GM21381 (cell line): ENCODE measurements around the gene SIN3B.
"Not testable (repeated sequence)": the region's sequence is repeated elsewhere in the genome, so short reads cannot be mapped to it uniquely, and the experiment has no call there.

Experiments used
- ATAC-seq: cut with Tn5 transposase; IDR thresholded peaks from one replicate; pipeline ENCODE4 v1.9.1; 2021; ENCODE audit warnings: mild to moderate bottlenecking, moderate library complexity; ENCODE audit not compliant: unreplicated experiment

The SIN3B gene

DNA sequence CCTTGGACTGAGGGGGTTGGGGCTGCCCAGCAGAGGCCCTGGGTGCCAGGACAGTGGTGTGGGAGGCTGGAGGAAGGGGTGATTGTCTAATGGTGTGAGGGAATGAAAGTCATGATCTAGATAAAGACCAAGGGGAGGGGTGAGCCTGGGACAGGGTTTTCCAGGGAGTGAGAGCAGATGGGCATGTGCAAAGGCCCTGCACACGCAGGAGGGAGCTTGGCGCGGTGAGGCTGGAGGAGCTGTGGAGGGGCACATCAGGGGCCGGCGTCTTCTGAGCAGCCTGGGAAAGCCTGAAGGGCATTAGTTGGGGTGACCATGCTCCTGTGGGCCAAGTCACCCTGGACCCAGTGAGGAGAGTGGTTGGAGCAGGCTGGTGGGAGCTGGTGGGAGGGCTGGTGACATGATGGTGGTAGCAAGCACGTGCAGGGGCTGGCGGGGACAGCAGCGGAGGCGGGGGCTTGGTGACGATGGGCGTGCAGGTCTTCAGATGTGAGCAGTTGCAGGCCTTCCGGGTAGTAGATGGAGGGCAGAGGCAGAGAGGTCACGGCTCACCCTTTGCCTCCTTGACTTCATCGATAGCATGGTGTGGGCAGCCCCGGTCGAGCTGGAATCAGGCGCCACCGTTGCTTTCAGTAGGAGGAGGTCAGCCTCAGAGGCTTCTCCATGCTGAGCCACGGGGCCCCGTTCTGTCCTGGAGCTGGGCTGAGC is 39.4 kb downstream of the SIN3B start:
- no peak for ATAC-seq

DNA sequence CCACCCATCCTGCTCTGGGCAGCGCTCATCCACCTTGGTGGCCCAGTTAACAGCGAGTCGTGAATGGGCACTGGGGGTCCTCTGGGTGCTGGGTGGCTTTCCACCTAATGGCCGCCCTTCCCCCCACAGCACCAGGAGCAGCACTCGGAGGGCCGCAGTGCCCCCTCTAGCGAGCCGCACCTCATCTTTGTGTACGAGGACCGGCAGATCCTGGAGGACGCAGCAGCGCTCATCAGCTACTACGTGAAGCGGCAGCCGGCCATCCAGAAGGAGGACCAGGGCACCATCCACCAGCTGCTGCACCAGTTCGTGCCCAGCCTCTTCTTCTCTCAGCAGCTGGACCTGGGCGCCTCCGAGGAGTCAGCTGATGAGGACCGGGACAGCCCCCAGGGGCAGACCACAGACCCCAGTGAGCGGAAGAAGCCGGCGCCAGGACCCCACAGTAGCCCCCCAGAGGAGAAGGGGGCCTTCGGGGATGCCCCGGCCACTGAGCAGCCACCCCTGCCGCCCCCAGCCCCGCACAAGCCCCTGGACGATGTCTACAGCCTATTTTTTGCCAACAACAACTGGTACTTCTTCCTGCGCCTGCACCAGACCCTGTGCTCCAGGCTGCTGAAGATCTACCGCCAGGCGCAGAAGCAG is 40.3 kb downstream of the SIN3B start:
- no peak for ATAC-seq

DNA sequence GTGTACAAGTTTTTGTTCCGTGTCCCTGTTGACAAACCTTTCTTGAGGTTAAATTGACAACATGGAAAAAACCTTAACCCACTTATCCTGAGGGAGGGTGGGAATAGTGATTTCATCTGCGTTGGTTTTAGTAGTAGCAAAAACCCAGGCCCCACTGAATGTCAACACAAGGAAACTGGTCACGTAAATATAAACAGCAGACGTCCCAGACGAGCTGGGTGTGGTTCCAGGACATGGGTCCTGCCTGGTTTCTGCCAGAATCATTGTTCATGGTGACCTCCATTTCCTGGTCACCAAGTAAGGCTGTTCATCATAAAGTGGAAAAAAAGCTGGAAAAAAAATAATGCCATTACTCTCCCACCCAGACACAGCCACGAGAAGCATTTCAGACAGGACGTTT is 42.7 kb downstream of the SIN3B start:
- ATAC-seq: no peak

DNA sequence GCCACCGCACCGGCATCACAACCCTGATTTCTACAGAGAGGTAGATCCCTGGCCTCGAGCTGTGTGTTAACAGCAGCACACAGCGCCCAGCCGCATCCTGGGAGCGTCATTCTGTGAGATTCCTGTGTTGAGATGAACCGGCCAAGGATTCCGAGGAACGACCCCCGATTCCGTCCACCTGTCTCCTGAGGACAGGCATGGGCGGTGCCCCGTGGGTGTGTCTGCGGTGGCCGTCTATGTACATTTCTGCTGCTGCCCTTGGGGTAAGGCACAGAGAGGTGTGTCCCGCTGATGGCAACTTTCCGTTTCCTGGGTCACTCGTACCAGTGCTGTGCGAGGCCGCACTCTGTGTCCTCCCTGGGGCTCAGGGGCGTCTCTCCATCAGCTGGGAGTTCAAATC is 43.5 kb downstream of the SIN3B start:
- ATAC-seq: no peak

DNA sequence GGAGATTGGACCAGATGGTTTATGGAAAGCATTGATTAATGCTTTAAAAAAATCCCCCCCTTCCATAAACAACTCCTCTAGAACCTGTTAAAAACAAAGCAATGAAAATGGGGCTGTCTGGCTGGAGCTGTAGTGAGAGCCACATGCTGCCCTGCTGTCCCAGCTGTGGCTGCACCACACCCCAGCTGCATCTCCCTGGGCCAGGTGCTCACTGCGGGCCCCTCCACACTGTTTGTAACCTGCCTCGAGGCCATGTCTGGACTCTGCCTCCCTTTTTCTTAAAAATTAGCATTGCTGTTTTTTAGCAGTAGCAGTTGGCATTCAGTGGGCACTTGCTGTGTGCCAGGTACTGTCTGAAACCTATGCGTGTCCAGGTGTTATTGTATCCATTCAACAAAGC is 44.4 kb downstream of the SIN3B start:
- ATAC-seq: no peak

DNA sequence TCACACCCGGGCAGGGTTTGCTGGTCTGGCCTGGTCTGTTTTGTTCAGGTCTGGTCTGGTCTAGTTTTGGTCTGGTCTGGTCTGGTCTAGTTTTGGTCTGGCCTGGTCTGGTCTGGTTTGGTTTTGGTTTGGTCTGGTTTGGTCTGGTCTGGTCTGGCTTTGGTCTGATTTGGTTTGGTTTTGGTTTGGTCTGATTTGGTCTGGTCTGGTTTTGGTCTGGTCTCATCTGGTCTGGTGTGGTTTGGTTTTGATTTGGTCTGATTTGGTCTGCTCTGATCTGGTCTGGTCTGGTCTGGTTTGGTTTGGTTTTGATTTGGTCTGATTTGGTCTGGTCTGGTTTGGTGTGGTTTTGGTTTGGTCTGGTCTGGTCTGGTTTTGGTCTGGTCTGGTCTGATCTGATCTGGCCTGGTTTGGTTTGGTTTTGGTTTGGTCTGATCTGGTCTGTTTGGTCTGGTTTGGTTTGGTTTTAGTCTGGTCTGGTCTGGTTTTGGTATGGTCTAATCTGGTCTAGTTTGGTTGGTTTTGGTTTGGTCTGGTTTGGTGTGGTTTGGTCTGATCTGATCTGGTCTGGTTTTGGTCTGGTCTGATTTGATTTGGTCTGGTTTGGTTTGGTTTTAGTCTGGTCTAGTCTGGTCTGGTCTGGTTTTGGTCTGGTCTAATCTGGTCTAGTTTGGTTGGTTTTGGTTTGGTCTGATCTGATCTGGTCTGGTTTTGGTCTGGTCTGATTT is 45.2 kb downstream of the SIN3B start:
- no peak for ATAC-seq

DNA sequence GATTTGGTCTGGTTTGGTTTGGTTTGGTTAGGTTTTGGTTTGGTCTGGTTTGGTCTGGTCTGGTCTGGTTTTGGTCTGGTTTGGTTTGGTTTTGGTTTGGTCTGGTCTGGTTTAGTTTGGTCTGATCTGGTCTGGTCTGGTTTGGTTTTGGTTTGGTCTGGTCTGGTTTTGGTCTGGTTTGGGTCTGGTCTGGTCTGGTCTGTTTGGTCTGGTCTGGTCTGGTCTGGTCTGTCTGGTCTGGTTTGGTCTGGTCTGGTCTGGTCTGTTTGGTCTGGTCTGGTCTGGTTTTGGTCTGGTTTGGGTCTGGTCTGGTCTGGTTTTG is 45.7 kb downstream of the SIN3B start:
- not testable (repeated sequence) for ATAC-seq

DNA sequence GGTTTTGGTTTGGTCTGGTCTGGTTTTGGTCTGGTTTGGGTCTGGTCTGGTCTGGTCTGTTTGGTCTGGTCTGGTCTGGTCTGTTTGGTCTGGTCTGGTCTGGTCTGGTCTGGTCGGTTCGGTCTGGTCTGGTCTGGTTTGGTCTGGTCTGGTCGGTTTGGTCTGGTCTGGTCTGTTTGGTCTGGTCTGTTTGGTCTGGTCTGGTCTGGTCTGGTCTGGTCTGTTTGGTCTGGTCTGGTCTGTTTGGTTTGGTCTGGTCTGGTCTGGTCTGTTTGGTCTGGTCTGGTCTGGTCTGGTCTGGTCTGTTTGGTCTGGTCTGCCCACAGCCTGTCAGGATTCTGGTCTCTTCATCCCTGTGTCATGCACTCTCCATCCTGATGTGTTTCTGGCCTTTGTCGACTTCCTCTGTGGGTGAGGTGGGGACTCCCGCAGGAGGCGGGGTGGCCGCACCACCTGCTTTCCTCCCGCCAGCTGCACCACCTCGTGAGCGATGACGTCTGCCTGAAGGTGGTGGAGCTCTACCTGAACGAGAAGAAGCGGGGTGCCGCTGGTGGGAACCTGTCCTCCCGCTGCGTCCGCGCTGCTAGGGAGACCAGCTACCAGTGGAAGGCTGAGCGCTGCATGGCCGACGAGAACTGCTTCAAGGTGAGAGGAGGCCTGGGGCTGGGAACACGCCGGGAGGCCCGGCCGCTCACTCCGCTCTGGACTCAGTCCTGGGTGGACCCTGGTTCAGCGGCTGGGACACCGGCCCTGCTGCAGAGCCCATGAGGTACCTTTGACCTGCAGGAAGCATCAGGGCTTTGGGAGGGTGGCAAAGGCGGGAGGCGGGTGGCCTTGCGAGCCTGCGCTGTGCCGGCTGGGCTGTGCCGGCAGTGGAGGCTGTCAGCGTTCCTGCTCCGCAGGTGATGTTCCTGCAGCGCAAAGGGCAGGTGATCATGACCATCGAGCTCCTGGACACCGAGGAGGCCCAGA is 46.7 kb downstream of the SIN3B start:
- no peak for ATAC-seq

DNA sequence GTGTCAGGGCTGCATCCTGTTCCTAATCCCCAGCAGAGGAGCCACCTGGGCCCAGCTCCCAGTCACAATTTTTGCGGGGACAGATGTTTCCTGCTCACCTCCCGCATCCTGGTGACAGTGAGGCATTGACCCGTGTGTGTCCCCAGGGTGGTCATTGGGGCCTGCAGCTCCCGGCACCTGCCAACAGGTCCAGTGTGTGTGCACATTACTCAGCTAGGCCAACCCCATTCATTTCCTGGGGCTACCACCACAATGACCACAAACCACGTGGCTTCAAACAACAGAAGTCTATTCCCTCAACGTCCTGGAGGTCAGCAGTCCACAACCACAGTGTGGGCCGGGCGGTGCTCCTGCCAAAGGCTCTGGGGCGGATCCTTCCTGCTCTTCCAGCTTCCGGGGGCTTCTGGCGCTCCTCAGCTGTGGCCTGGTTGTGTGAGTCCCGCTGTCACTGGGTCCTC is 47.7 kb downstream of the SIN3B start:
- no peak for ATAC-seq

DNA sequence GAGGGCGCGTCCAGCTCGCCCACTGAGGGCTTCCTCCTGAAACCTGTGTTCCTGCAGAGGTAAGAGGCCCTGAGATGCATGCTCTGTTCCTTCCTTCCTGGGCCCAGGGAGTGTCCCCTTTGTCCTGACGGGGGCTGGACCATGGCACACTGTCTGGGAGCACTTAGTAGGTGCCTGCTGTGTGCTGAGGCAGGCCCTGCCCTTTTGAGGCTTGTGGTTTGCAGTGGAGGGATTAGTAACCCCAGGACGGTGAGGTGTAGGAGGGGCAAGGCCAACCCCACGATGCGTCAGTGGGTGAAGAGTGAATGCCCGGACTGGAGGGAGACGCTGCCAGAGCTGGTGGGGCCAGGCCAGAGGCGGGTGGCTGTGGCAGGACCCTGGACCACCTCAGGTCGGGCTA is 48.4 kb downstream of the SIN3B start:
- no peak for ATAC-seq

DNA sequence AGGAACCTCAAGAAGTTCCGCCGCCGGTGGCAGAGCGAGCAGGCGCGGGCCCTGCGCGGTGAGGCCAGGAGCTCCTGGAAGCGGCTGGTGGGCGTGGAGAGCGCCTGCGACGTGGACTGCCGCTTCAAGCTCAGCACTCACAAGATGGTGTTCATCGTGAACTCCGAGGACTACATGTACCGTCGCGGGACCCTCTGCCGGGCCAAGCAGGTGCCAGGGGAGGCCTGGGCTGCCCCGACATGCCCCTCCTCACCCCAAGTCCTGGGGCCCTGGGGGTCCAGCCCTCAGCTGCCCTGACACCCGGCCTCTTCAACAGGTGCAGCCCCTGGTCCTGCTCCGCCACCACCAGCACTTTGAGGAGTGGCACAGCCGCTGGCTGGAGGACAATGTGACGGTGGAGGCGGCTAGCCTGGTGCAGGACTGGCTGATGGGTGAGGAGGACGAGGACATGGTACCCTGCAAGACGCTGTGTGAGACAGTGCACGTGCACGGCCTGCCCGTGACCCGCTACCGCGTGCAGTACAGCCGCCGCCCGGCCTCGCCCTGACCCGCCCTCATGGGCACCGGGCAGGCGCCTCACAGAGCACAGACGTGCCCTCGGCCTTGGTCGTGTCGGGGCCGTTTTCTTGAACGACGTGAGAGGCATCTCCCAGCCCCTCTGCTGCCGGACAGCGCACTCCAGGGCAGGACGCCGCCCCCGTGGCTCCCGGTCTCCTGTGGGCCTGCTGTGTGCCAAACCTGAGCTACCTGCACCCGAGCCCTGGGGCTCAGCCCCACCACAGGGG is 49.2 kb downstream of the SIN3B start:
- ATAC-seq: no peak

DNA sequence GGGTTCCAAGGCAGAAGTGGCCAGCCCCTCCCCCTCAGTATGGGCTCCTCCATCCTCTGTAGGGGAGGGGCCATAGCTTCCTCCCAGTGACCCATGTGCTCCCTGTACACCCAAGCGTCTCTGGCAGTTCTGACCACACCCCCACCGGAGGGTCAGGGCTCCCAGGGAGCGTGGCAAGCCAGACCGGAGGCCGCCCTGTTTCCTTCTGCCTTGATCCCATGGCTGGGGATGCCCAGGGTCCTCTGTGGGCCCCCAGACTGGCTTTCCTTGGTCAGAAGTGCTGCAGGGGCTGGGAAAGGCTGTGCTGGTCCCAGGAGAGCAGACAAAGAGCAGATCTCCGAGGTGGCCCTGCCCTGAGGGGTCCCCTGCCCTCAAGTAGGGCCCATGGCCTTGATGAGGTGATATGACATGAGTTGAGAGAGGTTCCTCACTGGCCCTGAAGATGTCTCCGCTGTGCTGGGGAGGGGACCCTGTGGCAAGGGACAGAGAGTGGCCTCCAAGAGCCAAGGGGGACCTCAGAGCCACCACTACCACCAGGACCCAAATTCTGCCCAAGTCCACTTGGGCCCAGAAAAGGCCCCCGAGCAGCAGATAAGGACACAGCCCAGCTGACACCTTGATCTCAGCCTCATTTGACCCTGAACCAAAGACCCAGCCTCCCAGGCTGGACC is 51.8 kb downstream of the SIN3B start:
- ATAC-seq: no peak

DNA sequence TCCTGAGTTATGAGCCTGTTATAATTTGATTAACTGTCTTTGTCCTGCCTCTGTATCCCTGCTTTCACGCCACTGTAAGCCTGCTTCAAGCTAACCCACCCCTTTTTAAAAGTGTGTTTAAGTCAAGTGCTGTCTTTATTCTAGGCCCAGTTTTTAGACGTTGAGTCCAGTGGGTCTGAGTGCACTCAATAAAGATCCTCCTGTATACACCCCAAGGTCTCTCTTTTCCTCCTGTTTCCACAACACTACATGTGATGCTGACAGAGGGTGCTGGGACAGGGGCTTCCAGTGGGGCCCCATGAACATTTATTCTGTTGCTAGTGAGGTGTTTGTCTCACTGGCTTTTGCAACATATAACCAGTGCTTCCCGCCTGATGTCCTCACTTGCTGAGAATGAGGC is 52.9 kb downstream of the SIN3B start:
- ATAC-seq: no peak

DNA sequence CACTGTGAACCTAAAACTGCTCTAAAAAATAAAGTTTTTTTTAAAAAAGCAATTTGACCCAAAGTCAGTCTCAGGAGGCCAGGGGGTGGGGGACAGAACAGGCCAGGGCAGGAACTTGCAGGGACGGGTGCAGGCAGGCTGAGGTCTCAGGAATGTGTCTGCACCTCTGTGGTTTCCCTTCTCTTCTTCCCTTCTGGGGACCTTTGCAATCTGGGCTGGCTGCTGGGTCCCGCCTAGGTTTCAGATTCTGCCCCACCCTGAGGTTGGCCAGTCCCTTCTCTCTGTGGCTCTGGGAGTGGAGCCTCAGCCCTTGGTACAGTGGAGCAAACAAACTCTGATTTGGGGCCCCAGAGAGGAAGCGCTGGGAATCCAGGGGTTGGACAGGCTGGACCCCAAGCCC is 54.3 kb downstream of the SIN3B start:
- no peak for ATAC-seq

DNA sequence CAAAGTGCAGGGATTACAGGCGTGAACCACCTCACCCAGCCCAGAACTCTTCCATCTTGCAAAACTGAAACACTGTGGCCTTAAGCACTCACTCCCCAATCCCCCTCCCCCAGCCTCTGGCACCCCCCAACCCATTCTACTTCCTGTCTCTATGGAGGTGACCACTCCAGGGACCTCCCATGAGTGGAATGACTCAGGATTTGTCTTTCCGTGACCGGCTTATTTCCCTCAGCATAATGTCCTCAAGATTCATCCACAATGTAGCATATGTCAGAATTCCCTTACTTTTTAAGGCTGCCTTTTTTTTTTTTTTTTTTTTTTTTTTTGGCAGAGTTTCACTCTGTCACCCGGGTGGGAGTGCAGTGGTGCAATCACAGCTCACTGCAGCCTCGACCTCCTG is 56.0 kb downstream of the SIN3B start:
- ATAC-seq: no peak

DNA sequence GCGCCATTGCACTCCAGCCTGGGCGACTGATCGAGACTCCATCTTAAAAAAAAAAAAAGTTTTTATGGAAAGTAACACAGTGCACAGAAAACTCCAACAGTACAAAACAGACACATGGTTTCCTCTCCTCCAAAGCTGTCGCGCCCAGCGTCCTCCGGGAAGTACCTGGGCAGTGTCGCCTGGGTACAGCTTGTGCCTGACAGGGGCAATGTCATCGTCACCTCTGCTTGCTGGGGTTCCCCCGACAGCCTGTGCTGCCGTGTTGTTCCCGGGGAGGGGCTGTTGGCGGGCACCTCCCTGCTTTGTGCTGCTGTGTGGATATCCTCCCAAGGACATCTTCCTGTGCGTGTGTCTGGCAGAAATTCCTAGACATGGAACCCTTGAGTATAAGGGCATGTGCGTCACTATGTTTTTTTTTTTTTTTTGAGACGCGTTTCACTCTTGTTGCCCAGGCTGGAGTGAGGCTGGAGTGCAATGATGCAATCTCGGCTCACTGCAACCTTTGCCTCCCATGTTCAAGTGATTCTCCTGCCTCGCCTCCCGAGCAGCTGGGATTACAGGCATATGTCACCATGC is 57.2 kb downstream of the SIN3B start:
- ATAC-seq: no peak

DNA sequence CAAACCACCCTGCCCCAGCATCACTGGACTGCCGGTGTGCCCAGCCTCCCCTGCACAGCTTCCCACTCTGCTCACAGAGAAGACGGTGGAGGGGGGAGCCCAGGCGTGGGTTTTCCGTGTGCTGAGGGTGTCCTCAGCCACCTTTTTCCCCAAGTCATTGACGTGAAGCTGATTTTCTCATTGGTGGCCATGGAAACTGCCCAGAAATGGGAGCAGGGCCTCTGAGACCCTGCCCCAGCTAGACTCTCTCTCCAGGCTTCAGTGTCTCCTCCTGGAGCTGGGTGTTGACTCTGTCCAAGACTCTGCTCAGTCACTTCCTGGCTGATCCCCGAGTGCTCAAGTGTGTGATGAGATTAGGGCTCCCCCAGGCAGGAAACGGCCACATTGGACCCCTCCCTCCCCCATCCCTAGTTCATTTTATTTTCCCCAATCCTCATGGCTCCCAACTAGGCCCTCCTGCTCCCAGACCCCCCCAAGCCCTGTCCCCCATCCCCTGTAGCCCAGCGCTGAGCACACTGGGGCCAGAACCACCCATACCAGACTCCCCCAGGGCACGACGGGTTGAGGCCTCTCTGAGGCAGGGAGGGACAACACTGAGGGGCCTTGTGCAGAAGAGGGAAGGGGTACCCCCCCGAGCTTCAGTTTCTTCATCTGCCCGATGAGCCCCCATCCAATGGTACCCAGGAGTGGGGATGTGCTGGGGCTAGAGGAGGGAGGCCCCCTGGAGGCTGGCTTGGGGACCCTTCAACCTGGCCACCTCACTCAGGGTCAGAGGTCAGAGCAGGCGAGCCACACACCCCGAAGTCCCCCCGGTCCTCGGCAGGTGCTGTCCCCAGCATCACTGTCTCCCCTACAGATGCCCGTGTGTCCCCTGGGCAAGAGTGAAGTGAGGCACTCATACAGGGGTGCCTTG is 58.4 kb downstream of the SIN3B start:
- ATAC-seq: no peak

DNA sequence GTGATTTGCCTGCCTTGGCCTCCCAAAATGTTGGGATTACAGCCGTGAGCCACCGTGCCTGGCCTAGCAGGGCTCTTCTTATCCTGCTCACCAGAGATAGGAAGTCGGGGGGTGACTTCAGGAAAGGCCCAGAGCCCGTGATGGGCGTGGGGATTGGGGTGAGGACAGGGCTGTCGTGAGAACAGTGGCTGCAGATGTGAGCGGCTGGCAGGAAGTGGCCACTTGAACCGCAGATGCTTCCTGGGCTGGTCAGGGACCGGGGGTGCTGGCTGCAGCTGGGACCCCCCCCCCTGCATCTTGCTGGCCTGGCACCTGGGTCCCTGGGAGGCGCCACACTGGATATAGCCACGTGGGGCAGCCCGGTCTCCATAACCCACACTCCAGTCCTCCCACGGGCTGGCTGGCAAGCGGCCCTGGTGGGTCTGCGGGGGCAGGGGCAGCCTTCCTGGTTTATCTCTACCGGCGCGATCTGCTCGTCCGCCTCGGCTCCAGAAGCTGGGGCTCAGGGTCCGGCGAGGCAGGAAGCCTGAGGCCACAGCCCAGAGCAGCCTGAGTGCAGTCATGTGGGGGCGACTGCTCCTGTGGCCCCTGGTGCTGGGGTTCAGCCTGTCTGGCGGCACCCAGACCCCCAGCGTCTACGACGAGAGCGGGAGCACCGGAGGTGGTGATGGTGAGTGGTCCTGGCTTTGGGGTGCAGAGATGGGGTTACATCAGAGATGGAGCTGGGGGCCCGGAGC is 59.6 kb downstream of the SIN3B start, which contains the start of gene F2RL3:
TSS of gene F2RL3 (plus strand) at position 371 of the 737 bp plus-strand sequence. CDS start at position 562, 191 bp downstream.
- peak; percentile 44 for ATAC-seq
